HT1080 (cell line): ENCODE data around the gene KANK4. TPM values are rescaled to one million over a fixed set of nuclear protein-coding genes. Genes with fewer than 3 reads are reported as not detected.

Experiments used
- DNase-seq: peaks from one replicate; pipeline ENCODE4 v3.0.0-alpha.2; 2015; ENCODE audit warnings: low read depth
- total RNA-seq: library from RNA; depleted of rRNA; stranded (reverse); fragments of >200 nt; shearing (Covaris generic); gene quantifications from 2 replicates; pipeline ENCODE4 v1.2.3, GENCODE V29; 2014

KANK4 gene
- total RNA-seq, 1 experiment from 2014 or later, result not detected

DNA sequence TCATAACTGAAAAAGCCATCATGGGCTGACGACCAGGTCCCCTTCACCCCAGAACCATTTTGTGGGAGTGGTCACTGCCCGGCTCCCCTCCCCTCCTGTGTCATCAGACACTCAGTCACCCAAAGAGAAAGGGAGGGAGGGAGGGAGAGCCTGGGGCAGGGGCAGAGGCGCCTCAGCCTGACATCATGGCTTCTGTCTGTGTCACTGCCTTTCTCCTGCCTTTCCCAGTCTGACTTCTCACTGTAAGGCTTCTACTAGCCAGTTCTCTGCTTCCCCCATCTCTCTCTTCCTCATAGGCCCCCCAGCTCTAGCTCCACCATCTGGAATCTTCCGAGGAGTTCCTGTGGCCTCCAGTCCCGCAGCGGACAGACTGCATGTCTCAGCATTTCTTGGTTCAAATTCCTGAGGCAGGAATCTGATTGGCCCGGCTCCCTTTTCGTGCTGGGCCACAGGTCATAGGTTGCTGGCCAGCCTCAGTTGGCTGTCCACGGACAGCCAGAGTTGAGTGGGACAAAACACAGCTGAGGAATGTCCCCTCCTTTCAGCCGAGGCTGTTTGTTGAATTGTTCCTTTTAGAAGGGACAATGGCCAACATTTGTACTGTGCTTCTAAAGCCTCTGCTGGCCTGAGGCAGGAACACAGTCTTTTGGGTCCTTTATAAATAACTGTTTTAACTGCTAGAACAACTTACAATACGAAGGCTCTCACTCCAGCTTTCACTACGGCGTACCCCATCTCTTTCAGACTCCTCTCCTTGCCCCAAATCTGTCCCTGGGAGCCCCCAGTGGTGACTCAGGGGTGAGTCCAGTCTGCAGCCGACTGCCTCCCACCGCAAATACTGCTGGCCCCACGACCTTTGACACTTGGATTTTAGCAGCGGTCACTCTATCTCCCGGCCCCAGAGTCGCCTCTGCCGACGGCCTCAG is 18.7 kb upstream of the KANK4 start:
- no peak for DNase-seq

- DNase-seq, result no peak
Observed at GRCh38 chr1:62336995-62337705, 17.9 kb upstream of the KANK4 start.

DNA sequence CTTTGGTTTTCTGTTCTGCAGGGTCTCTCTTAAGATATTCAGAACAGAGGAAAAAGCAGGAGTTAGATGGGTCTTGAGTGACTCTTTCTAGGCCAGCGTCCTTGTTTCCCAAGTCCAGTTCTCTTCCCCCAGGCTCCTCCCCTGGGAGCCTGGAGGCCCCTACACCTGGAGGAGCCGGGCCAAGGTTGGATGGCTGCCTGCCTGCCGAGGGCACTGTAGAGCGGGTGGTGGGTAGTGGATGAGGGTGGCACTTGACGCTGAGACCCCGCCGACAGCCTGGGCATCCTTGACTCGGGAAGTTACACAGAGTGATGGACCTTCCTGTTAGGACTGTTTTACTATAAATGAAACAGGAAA is 17.4 kb upstream of the KANK4 start:
- no peak for DNase-seq

DNA sequence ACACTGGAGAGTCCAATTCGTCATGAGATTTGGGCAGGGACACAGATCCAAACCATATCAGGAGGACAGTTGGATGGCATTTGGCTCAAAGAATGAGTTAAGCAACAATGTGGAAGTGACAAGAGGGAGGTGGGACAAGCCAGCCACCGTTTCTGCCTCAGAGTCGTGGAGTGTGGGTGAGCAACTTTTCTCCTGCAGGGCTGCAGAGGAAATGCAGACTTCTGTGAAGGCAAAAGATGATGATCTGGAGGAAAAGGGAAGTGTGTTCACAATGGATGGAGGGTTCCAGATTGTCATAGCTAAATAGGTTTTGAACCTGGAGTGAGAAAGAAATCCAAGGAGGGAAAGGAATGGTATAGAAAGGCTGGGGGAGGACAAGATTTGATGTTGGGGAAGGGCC is 16.4 kb upstream of the KANK4 start:
- no peak for DNase-seq

- no peak for DNase-seq
Observed at GRCh38 chr1:62334434-62334985, 15.3 kb upstream of the KANK4 start.

DNA sequence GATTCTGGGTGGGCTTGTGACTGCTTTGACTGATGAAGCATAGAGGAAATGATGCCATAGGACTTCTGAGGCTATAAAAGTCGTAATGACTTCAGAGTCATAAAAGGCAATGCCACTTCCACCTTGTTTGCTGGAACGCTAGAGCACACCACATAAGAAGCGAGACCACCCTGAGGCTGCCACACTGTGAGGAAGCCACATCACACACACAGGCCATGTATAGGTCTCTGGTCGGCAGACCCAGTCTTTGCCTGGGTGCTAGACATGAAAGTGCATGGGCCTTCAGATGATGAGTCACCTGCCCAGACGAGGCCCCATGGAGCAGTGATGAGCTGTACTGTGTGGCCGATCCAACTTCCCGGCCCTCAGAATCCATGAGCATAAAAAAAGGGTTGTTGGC is 14.2 kb upstream of the KANK4 start:
- peak; percentile 68 for DNase-seq

- no peak for DNase-seq
Observed at GRCh38 chr1:62327360-62328055, 8.3 kb upstream of the KANK4 start.

DNA sequence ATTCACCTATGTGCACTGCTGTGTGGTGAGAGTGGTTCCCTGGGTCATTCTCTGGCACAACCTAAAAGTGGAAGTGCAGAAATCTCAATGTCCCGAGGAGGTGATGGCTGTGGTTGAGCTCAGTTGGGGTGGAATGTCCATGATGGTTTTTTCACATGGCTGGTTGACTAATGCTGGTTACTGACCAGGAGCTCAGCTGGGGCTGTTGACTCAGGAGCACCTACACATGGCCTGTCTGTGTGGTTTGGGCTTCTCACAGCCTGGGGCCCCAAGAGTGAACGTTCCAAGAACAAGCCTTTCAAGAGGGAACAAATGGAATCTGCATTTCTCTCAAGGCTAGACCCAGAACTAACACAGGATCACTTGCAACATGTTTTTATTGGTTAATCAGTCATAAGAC is 6.4 kb upstream of the KANK4 start:
- DNase-seq, result peak; percentile 37

- DNase-seq, result no peak
Observed at GRCh38 chr1:62325081-62325480, 5.8 kb upstream of the KANK4 start.

- DNase-seq, result peak; percentile 68
Observed at GRCh38 chr1:62321446-62321845, 2.2 kb upstream of the KANK4 start.

DNA sequence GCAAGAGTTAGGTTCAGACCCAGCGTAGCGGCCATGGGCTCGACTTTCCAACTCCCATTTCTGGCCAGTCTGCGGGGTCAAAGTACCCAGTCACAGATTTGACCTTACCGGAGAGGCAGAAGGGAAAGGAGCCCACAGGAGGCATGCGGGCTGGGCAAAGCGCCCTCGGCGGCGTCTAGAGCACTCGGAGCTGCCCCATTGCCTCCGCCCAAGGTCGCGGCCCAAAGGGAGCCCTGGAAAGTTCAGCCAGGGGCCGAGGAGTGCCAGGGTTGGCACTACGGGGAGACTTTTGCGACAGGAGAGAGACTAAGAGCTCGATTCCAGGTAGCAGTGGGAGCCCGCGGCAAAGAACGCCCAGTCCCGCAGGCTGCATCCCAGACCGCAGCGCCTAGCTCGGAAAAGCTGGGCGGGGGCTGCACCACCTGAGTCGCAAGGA is 896 bp downstream of the KANK4 start:
- no peak for DNase-seq

DNA sequence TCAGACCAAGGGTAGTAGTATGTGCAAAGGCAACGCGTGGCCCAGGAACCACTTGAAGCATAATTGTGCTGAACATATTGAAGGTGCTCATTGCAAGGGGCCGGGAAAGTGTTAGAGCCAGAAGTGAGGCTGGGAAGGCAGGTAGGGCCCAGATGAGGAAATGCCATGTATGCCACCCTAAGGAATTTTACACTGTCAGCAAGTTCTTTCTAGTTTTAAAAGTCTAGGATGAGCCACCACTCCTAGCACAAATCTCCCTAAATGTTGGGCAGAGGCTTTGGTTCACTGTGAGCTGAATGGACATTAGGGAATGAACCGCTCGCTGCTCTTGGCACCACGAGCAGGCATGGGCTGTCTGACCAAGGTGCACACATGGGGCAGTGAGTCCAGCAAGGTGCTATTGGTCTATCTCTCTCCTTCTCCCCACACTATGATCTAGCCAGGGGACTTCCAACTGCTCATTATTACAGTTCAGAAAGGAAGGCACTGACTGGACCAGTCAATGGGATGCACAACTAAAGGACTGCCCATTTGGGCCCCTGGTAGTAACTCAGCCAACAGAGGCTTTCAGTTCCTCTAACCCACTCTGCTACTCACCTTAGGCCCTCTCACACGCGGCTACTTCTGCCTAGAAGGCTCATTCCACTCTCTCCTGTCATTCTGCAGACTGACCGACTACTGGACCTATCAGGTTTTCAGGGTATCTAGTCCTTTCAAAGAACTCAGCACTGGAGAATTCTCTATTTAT is 2.0 kb downstream of the KANK4 start:
- DNase-seq, result no peak

DNA sequence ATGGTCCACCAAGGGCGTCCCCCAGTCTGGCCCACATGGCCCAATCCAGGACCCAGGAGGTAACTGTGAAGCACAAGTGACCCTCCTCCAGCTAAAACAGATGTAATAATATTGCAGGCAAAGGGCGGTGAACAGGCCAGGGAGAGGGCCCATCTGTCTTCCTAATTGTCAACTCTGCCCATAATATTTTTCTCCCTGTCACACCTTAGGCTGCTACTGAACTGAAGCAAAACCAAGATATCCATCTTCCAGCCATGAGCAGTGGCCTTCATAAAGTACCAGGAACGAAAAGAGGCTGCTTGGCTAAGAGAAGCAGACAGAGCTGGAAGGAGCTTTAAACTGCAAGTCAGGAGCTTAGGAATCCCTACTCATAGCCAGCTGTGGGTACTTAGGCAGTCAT is 3.1 kb downstream of the KANK4 start:
- no peak for DNase-seq

- no peak for DNase-seq
Observed at GRCh38 chr1:62315387-62315786, 3.8 kb downstream of the KANK4 start.

GRCh38 chr1:62314454-62315350 is 4.5 kb downstream of the KANK4 start:
- no peak for DNase-seq

DNA sequence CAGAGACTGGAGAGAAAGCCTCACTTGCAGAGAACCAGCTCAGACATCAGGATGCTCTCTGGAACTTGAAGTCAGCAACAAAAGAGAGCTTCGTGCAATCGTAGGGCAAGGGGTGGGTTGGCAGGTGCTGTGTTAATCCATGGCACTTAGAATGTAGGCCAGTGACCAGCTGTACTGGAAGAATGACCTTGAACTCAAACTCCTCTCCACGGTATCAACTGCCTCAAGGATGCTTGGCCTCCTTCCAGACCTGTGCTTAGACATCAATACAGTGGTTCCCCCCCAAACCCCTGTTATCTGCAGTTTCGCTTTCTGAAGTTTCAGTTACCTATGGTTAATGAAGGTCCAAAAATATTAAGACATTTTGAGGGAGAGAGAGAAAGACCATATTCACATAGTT is 6.5 kb downstream of the KANK4 start:
- DNase-seq, result no peak

GRCh38 chr1:62311473-62311943 is 7.7 kb downstream of the KANK4 start:
- DNase-seq, result no peak

DNA sequence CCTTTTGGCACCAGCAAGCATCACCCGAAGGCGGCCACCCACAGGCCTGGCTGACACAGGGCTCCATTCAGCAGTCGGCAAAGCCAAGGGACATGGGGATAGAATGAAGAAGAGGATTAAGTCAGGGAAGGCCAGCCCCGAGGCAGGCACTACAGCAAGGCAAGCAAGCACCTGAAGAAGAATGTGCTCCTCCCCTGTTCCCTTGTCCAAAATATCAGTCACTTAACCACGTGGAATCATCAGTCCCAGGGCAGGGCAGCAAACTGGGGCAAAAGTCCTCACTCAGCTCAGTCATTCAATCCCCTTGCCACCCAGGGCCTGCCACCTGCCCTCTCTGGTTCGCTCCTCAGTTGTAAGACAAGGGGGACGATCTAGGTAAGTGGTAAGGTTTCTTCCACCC is 9.3 kb downstream of the KANK4 start:
- DNase-seq, result no peak

GRCh38 chr1:62308606-62309005 is 10.6 kb downstream of the KANK4 start:
- DNase-seq, result no peak
